Measurements from ENCODE around the gene NFATC2IP. TPM values are rescaled to one million over a fixed set of nuclear protein-coding genes. Genes with fewer than 3 reads are reported as not detected.
"Not testable (repeated sequence)": the region's sequence is repeated elsewhere in the genome, so short reads cannot be mapped to it uniquely, and the experiment has no call there.

The NFATC2IP gene
- total RNA-seq, 2 experiments from 2014 or later = 69.2 to 72.7 TPM

DNA sequence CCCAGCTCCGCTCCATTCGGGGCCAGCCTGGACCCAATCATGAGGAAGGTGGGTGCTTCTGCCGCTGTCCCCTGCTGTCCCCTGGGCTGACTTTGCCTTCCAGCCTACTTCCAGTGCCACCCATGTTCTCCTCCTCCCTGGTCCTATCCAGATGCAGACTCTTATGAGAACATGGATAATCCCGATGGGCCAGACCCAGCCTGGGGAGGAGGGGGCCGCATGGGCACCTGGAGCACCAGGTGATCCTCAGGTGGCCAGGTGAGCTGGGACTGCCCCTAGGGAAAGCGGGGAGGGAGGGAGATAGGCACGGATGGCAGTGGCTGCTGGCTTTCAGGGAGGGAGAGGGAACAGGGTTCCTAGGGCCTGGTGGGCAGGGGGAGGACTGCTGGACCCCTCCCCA is 12.0 kb upstream of the NFATC2IP start:
- ATAC-seq = no peak
- no peaks in the 10 kb centered on the region for H3K36me3 Mint-ChIP-seq (ENCODE audit: low read depth)
- intact Hi-C loops (cut with DNase I, micrococcal nuclease) = no loop called here
- no peak overlapping the region for H3K4me3 Mint-ChIP-seq
- ChIA-PET POLR2A (no interaction called here), CTCF (no interaction called here)
- no peak for DNase-seq
- peaks cover 14% of the 10 kb centered on the region for H3K4me1 Mint-ChIP-seq
- no peak overlapping the region for H3K27ac Mint-ChIP-seq
- no peaks in the 10 kb centered on the region for H3K27me3 Mint-ChIP-seq
- H3K9me3 Mint-ChIP-seq (ENCODE audit: low read depth) = no peaks in the 10 kb centered on the region

DNA sequence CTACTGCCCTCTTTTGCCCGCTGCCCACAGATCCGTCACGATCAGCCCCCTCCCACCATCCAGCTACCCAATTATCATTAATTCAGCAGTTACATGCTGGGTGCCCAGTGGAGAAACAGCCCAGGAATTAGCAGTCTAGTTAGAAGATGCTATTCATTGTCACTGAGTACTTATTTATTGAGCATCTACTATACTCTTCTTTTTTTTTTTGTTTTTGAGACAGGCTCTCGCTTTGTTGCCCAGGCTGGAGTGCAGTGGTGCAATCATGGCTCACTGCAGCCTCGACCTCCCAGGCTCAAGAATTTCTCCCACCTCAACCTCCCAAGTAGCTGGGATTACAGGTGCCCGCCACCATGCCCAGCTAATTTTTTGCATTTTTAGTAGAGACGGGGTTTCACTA is 10.9 kb upstream of the NFATC2IP start:
- H3K9me3 Mint-ChIP-seq (ENCODE audit: low read depth); H3K4me3 Mint-ChIP-seq; ATAC-seq; H3K27ac Mint-ChIP-seq; H3K36me3 Mint-ChIP-seq (ENCODE audit: low read depth); CTCF ChIA-PET; DNase-seq; H3K27me3 Mint-ChIP-seq; intact Hi-C loops (cut with DNase I, micrococcal nuclease); POLR2A ChIA-PET: not testable (repeated sequence)
- peaks cover 14% of the 10 kb centered on the region for H3K4me1 Mint-ChIP-seq

DNA sequence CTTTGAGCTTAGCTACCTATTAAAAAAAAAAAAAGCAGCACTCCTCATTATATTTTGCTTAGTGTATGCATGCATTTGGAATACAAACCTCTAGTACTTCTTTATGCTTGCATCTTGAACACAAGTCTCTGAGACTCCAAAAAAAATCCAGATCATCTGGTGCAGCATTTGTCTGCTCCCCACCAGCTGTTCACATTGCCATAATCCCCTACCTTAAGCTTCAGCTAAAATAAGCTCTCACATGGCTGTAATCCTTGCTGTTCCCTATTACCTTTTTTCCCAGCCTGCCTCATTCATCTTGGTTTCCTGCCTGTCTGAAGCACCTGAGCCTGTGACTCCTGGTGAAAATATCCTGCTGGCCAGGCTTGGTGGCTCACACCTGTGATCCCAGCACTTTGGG is 7.5 kb upstream of the NFATC2IP start:
- Mint-ChIP-seq H3K27me3 (no peaks in the 10 kb centered on the region), H3K4me1 (peaks cover 7% of the 10 kb centered on the region), H3K9me3 (ENCODE audit: low read depth) (no peaks in the 10 kb centered on the region), H3K36me3 (ENCODE audit: low read depth) (no peaks in the 10 kb centered on the region), H3K27ac (no peak overlapping the region), H3K4me3 (no peak overlapping the region)
- ChIA-PET POLR2A (no interaction called here), CTCF (interaction anchor here (0.6 to 2.6 kb wide), 5 partner anchors 10 to 90 kb away, joined by 3 to 12 read pairs (median 3); partner anchors contain the start of gene SPNS1)
- DNase-seq (no peak), ATAC-seq (no peak)
- intact Hi-C loops (cut with DNase I, micrococcal nuclease) = no loop called here

DNA sequence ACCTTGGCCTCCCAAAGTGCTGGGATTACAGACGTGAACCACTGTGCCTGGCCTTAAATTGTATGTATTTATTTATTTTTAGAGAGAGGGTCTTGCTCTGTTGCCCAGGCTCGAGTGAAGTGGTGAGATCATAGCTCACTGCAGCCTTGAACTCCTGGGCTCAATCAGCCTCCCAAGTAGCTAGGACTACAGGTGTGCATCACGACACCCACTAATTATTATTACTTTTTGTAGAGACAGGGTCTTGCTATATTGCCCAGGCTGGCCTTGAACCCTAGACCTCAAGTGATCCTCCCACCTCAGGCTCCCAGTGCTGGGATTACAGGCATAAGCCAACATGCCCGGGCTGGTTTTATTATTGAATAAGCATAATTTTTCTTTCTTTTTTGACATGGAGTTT is 4.1 kb upstream of the NFATC2IP start:
- ChIA-PET POLR2A (no interaction called here), CTCF (interaction anchor here (0.7 to 0.8 kb wide), 2 partner anchors 26 to 92 kb away, joined by 3 read pairs; no protein-coding TSS in a partner anchor)
- Mint-ChIP-seq H3K36me3 (ENCODE audit: low read depth) (peaks cover 4% of the 10 kb centered on the region), H3K27ac (no peak overlapping the region), H3K4me3 (no peak overlapping the region), H3K4me1 (peaks cover 15% of the 10 kb centered on the region), H3K9me3 (ENCODE audit: low read depth) (no peaks in the 10 kb centered on the region), H3K27me3 (no peaks in the 10 kb centered on the region)
- intact Hi-C loops (cut with DNase I, micrococcal nuclease) = no loop called here
- ATAC-seq = no peak
- DNase-seq = no peak

DNA sequence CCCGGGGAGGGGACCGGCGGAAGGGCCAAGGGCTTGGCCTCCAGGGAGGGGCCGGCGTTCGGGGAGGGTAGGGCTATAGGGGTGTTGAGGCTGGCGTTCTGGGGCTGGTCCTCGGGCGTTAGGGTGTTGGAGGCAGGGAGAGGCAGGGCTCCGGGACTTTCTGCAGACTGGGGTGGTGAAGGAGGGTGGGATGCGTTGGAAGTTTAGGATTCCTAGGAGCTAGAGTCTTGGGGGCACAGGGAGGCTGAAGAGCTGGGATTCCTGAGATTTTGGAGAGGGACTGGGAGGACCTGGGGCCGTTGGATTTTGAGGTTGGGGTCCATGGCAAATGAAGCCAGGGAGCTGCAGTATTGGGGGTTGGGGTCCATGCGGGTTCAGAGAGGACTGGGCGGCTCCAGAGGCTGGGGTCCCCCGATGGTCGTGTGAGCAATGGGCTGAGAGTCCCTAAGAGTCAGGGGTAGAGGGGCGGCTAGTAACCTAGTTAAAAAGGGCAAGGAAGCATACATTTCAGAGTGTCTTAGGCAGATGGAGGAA is 740 bp downstream of the NFATC2IP start:
- Mint-ChIP-seq H3K4me3 (peak overlapping the region; percentile 98), H3K9me3 (ENCODE audit: low read depth) (no peaks in the 10 kb centered on the region), H3K4me1 (peaks cover 23% of the 10 kb centered on the region), H3K27ac (peak overlapping the region; percentile 88), H3K27me3 (no peaks in the 10 kb centered on the region), H3K36me3 (ENCODE audit: low read depth) (peaks cover 33% of the 10 kb centered on the region)
- DNase-seq (peak; percentile 65), ATAC-seq (no peak)
- intact Hi-C loops (cut with DNase I, micrococcal nuclease) = loop anchor here in 1 of 2 experiments (2.0 to 5.0 kb wide), 2 partner anchors 89 to 129 kb away; partner anchors contain the start of genes ATXN2L and SH2B1
- ChIA-PET CTCF (no interaction called here), POLR2A (no interaction called here)

DNA sequence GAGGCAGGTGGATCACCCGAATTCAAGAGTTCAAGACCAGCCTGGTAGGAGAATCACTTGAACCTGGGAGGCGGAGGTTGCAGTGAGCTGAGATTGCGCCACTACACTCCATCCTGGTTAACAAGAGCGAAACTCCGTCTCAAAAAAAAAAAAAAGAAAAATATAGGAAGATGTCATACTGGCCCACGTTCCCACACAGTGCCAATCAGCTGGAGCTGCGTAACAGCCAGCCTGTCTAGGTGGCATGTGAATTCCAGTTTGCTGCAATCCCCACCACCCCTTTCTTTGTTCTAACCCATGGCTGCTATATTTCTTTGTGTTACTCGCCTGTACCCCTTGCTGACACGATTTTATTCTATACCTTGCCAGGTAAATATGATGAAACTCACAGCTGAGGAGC is 7.5 kb downstream of the NFATC2IP start:
- no peak overlapping the region for H3K27ac Mint-ChIP-seq
- ATAC-seq (no peak), DNase-seq (no peak)
- no peaks in the 10 kb centered on the region for H3K9me3 Mint-ChIP-seq (ENCODE audit: low read depth)
- H3K27me3 Mint-ChIP-seq = no peaks in the 10 kb centered on the region
- intact Hi-C loops (cut with DNase I, micrococcal nuclease) = no loop called here
- CTCF ChIA-PET = no interaction called here
- no peak overlapping the region for H3K4me3 Mint-ChIP-seq
- POLR2A ChIA-PET = interaction anchor here (0.6 kb wide), 1 partner anchor 11 kb away, joined by 9 read pairs; no protein-coding TSS in a partner anchor
- peaks cover 3% of the 10 kb centered on the region for H3K4me1 Mint-ChIP-seq
- H3K36me3 Mint-ChIP-seq (ENCODE audit: low read depth) = peaks cover 56% of the 10 kb centered on the region

DNA sequence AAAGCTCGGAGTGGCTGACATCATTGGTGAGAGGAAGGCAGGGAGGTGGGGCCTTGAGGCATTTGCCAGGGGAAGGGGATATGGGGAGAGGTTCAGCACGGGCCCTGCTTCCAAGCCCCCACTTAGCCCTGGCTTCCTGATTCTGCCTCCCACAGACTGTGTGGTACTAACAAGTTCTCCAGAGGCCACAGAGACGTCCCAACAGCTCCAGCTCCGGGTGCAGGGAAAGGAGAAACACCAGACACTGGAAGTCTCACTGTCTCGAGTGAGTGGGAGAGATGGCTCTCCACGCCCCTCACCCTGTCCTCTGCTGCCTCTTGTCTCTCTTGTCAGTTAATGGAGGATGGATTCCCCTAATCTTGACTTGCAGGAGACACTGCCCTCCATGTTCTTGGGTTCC is 8.1 kb downstream of the NFATC2IP start:
- no peak overlapping the region for H3K27ac Mint-ChIP-seq
- intact Hi-C loops (cut with DNase I, micrococcal nuclease) = no loop called here
- no peaks in the 10 kb centered on the region for H3K9me3 Mint-ChIP-seq (ENCODE audit: low read depth)
- no peaks in the 10 kb centered on the region for H3K27me3 Mint-ChIP-seq
- POLR2A ChIA-PET = no interaction called here
- no peaks in the 10 kb centered on the region for H3K4me1 Mint-ChIP-seq
- DNase-seq (no peak), ATAC-seq (no peak)
- no peak overlapping the region for H3K4me3 Mint-ChIP-seq
- CTCF ChIA-PET = no interaction called here
- H3K36me3 Mint-ChIP-seq (ENCODE audit: low read depth) = peaks cover 51% of the 10 kb centered on the region

DNA sequence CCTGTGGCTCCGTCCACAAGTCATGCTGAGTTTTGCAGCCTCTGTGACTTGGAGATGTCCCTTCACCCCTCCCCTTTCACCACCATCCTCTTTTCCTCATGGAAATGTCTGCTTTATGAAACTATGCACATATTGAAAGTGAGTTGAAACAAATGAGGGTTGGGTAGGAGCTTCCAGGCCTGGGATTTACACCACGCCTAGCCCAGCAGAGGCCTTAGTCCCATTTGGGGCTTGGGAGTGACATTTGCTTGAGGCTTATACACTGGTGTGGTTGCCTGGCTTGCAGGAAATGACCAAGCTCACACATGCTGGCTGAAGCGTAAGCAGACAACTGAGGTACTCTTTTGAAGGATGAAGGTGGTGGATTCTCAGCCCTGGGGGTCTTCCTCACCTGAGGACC is 13.3 kb downstream of the NFATC2IP start:
- POLR2A ChIA-PET = no interaction called here
- ATAC-seq (no peak), DNase-seq (no peak)
- Mint-ChIP-seq H3K9me3 (ENCODE audit: low read depth) (no peaks in the 10 kb centered on the region), H3K4me1 (no peaks in the 10 kb centered on the region), H3K27me3 (no peaks in the 10 kb centered on the region), H3K36me3 (ENCODE audit: low read depth) (peaks cover 34% of the 10 kb centered on the region), H3K4me3 (no peak overlapping the region), H3K27ac (no peak overlapping the region)
- CTCF ChIA-PET = interaction anchor here (0.7 to 1.0 kb wide), 2 partner anchors 22 to 27 kb away, joined by 3 read pairs; no protein-coding TSS in a partner anchor
- intact Hi-C loops (cut with DNase I, micrococcal nuclease) = no loop called here

DNA sequence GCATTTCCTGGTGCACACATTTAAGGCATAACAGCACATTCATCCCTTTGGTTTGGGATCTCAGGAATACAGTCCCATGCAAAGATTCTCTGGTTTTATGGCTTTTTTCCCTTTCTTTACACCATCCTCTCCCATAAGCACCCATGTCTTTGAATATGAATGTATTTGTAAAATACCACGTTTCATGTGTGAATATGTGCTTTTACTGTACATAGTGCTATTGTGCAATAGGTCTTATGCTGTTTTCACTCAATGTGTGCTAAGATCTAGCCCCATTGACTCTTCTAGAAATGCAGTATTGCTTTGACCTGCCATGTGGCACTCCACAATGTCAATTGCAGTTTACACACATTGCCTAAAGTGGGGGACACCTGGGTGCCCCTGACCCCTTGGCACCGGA is 13.8 kb downstream of the NFATC2IP start:
- H3K27me3 Mint-ChIP-seq = no peaks in the 10 kb centered on the region
- POLR2A ChIA-PET = no interaction called here
- H3K4me1 Mint-ChIP-seq = no peaks in the 10 kb centered on the region
- H3K36me3 Mint-ChIP-seq (ENCODE audit: low read depth) = peaks cover 29% of the 10 kb centered on the region
- intact Hi-C loops (cut with DNase I, micrococcal nuclease) = no loop called here
- no peak overlapping the region for H3K4me3 Mint-ChIP-seq
- no peaks in the 10 kb centered on the region for H3K9me3 Mint-ChIP-seq (ENCODE audit: low read depth)
- CTCF ChIA-PET = no interaction called here
- no peak for DNase-seq
- H3K27ac Mint-ChIP-seq = no peak overlapping the region
- ATAC-seq = no peak

DNA sequence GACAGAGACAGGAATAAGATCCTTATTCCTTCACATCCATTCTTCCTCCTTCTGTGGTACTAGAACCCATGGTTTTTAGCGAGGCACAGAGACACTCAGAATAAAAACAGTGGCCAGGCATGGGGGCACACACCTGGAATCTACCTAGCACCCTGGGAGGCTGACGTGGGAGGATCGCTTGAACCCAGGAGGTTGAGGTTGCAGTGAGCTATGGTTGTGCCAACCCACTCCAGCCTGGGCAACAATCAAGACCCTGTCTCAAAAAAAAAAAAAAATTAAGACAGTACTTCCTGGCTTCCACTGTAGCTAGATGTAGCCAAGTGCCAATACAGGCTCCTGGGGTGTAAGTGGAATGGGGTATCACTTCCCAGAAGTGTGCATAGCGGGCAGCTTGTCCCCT is 16.4 kb downstream of the NFATC2IP start:
- ATAC-seq (no peak), DNase-seq (no peak)
- no peak overlapping the region for H3K4me3 Mint-ChIP-seq
- no peaks in the 10 kb centered on the region for H3K4me1 Mint-ChIP-seq
- intact Hi-C loops (cut with DNase I, micrococcal nuclease) = no loop called here
- H3K27me3 Mint-ChIP-seq = no peaks in the 10 kb centered on the region
- peaks cover 12% of the 10 kb centered on the region for H3K36me3 Mint-ChIP-seq (ENCODE audit: low read depth)
- ChIA-PET CTCF (no interaction called here), POLR2A (no interaction called here)
- H3K9me3 Mint-ChIP-seq (ENCODE audit: low read depth) = no peaks in the 10 kb centered on the region
- no peak overlapping the region for H3K27ac Mint-ChIP-seq

DNA sequence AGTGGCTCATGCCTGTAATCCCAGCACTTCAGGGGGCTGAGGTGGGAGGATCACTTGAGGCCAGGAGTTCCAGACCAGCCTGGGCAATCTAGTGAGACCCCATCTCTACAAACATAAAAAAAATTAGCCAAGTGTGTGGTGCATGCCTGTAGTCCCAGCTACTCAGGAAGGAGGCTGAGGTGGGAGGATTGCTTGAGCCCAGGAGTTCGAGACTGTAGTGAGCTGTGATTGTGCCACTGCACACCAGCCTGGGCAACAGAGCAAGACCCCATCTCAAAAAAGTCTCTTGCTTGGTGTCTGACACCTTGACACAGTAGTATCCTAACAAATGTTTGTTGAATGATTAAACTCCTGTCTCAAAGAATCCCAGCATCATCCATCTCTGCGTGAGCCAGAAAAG is 19.0 kb downstream of the NFATC2IP start:
- H3K4me1 Mint-ChIP-seq; H3K4me3 Mint-ChIP-seq; DNase-seq; H3K36me3 Mint-ChIP-seq (ENCODE audit: low read depth); H3K27ac Mint-ChIP-seq; H3K9me3 Mint-ChIP-seq (ENCODE audit: low read depth); POLR2A ChIA-PET; ATAC-seq; H3K27me3 Mint-ChIP-seq: not testable (repeated sequence)
- intact Hi-C loops (cut with DNase I, micrococcal nuclease) = loop anchor here in 1 of 2 experiments (5.0 kb wide), 1 partner anchor 58 kb away; no protein-coding TSS in a partner anchor
- CTCF ChIA-PET = interaction anchor here (2.0 kb wide), 1 partner anchor 11 kb away, joined by 6 read pairs; no protein-coding TSS in a partner anchor

DNA sequence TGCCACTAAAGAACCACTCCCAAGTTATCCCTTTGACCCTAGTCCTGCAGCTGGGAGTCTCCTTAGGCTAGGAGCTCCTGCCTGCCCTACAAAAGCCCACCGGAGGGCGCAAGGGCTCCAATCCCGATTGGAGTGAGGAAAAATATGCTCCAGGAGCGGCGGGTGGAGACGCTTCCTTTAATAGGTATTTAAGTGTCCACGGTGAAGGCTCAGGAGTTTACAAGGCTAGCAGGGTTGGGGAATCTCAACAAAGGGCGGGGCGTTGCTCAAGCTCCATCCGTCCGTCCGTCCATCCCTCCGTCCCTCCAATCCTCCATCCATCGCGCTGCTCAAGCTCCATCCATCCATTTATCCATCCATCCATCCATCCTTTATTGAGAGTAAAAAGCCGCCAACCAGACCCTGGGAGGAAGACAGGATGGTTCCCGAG is 23.3 kb downstream of the NFATC2IP start:
- peaks cover 4% of the 10 kb centered on the region for H3K36me3 Mint-ChIP-seq (ENCODE audit: low read depth)
- no peaks in the 10 kb centered on the region for H3K9me3 Mint-ChIP-seq (ENCODE audit: low read depth)
- ChIA-PET CTCF (interaction anchor here (0.6 to 1.6 kb wide), 13 partner anchors 20 to 147 kb away, joined by 3 to 7 read pairs (median 4); no protein-coding TSS in a partner anchor), POLR2A (interaction anchor here (0.7 to 1.7 kb wide), 2 partner anchors 55 to 1002 kb away, joined by 4 to 6 read pairs; no protein-coding TSS in a partner anchor)
- H3K27ac Mint-ChIP-seq = peak overlapping the region; percentile 93
- ATAC-seq = peak; percentile 27
- peaks cover 30% of the 10 kb centered on the region for H3K4me1 Mint-ChIP-seq
- DNase-seq = peak; percentile 69
- no peaks in the 10 kb centered on the region for H3K27me3 Mint-ChIP-seq
- intact Hi-C loops (cut with DNase I, micrococcal nuclease) = loop anchor here (1.0 to 5.0 kb wide), 6 partner anchors 16 to 481 kb away; partner anchors contain the start of genes ATXN2L (in 1 of the 2), CLN3 (in 1 of the 2), NFATC2IP (in 1 of the 2) and RABEP2 (in 1 of the 2)
- peak overlapping the region; percentile 98 for H3K4me3 Mint-ChIP-seq

All from activated CD4-positive, alpha-beta T cell treated with anti-CD3 and anti-CD28 coated beads for 36 hours (primary cell).